ENCODE results near the gene PKNOX1.

- TF ChIP-seq ZFP30 (CRISPR knock-in tag; IDR thresholded peaks at IDR 0.05) (no peak), ZC3H10 (CRISPR knock-in tag; IDR thresholded peaks at IDR 0.05) (no peak), POU6F1 (CRISPR knock-in tag; IDR thresholded peaks at IDR 0.05; ENCODE audit: borderline replicate concordance, low read depth) (no peak), RARB (CRISPR knock-in tag; IDR thresholded peaks at IDR 0.05) (no peak), ZNF70 (CRISPR knock-in tag; IDR thresholded peaks at IDR 0.05) (no peak), ZFP3 (CRISPR knock-in tag; IDR thresholded peaks at IDR 0.05) (no peak)
Measured at GRCh38 chr21:42988236-42988965, 14.0 kb downstream of the PKNOX1 start.
